CD4-positive, alpha-beta T cell treated with Interleukin-10 for 1 hour (primary cell): Measurements from ENCODE around the gene ADGRV1.
"Not testable (repeated sequence)": the region's sequence is repeated elsewhere in the genome, so short reads cannot be mapped to it uniquely, and the experiment has no call there.

Source experiments
- DNase-seq: peaks from one replicate; pipeline ENCODE4 v3.0.0-alpha.2; 2020

ADGRV1 gene

GRCh38 chr5:90655423-90655822 is 96.8 kb downstream of the ADGRV1 start:
- no peak for DNase-seq

- DNase-seq: no peak
Observed at GRCh38 chr5:90657030-90657429, 98.4 kb downstream of the ADGRV1 start.

GRCh38 chr5:90657788-90658187 is 99.2 kb downstream of the ADGRV1 start:
- DNase-seq: no peak

GRCh38 chr5:90658620-90659019 is 100.0 kb downstream of the ADGRV1 start:
- DNase-seq: no peak

- DNase-seq: not testable (repeated sequence)
Observed at GRCh38 chr5:90668079-90668565, 109.5 kb downstream of the ADGRV1 start.

- DNase-seq: no peak
Observed at GRCh38 chr5:90675222-90675621, 116.6 kb downstream of the ADGRV1 start.

GRCh38 chr5:90680921-90681563 is 122.4 kb downstream of the ADGRV1 start:
- DNase-seq: no peak

- DNase-seq: no peak
Observed at GRCh38 chr5:90682278-90682677, 123.7 kb downstream of the ADGRV1 start.

- no peak for DNase-seq
Observed at GRCh38 chr5:90685425-90686022, 126.9 kb downstream of the ADGRV1 start.

GRCh38 chr5:90686363-90686762 is 127.8 kb downstream of the ADGRV1 start:
- DNase-seq: not testable (repeated sequence)

- not testable (repeated sequence) for DNase-seq
Observed at GRCh38 chr5:90687458-90687857, 128.9 kb downstream of the ADGRV1 start.

GRCh38 chr5:90689064-90689463 is 130.5 kb downstream of the ADGRV1 start:
- DNase-seq: no peak

GRCh38 chr5:90690307-90690706 is 131.7 kb downstream of the ADGRV1 start:
- no peak for DNase-seq

GRCh38 chr5:90691533-90691932 is 132.9 kb downstream of the ADGRV1 start:
- DNase-seq: no peak

- no peak for DNase-seq
Observed at GRCh38 chr5:90696153-90696552, 137.6 kb downstream of the ADGRV1 start.

- DNase-seq: no peak
Observed at GRCh38 chr5:90700299-90700698, 141.7 kb downstream of the ADGRV1 start.

GRCh38 chr5:90703932-90704331 is 145.3 kb downstream of the ADGRV1 start:
- DNase-seq: no peak

- DNase-seq: no peak
Observed at GRCh38 chr5:90707698-90708097, 149.1 kb downstream of the ADGRV1 start.

- no peak for DNase-seq
Observed at GRCh38 chr5:90709323-90710155, 150.9 kb downstream of the ADGRV1 start.

GRCh38 chr5:90718387-90718786 is 159.8 kb downstream of the ADGRV1 start:
- DNase-seq: no peak

- DNase-seq: no peak
Observed at GRCh38 chr5:90739567-90739966, 181.0 kb downstream of the ADGRV1 start.

GRCh38 chr5:90740244-90740799 is 181.7 kb downstream of the ADGRV1 start:
- no peak for DNase-seq

- no peak for DNase-seq
Observed at GRCh38 chr5:90741022-90741564, 182.5 kb downstream of the ADGRV1 start.
